Mucosa of stomach (tissue), 1 donor: ENCODE data around the gene CCNJL.

Experiments
- H3K27me3 ChIP-seq: one replicate; pipeline ENCODE4 v1.7.0; 2013; ENCODE audit warnings: mild to moderate bottlenecking, low read length; ENCODE audit not compliant: control insufficient read depth, insufficient read depth
- H3K36me3 ChIP-seq: one replicate; pipeline ENCODE4 v1.7.0; 2013; ENCODE audit warnings: low read length; ENCODE audit not compliant: control insufficient read depth, insufficient read depth
- H3K4me1 ChIP-seq: one replicate; pipeline ENCODE4 v1.7.0; 2013; ENCODE audit warnings: mild to moderate bottlenecking, low read length; ENCODE audit not compliant: control insufficient read depth, insufficient read depth
- H3K4me3 ChIP-seq: one replicate; pipeline ENCODE4 v1.7.0; 2013; ENCODE audit warnings: low read length
- H3K9ac ChIP-seq: one replicate; pipeline ENCODE4 v1.7.0; 2013; ENCODE audit warnings: mild to moderate bottlenecking, low read length, moderate library complexity
- H3K9me3 ChIP-seq: one replicate; pipeline ENCODE4 v1.7.0; 2013; ENCODE audit warnings: mild to moderate bottlenecking, low read length, moderate library complexity; ENCODE audit not compliant: control insufficient read depth
- donor health status: Pancreatic carcinoma.

The CCNJL gene

DNA sequence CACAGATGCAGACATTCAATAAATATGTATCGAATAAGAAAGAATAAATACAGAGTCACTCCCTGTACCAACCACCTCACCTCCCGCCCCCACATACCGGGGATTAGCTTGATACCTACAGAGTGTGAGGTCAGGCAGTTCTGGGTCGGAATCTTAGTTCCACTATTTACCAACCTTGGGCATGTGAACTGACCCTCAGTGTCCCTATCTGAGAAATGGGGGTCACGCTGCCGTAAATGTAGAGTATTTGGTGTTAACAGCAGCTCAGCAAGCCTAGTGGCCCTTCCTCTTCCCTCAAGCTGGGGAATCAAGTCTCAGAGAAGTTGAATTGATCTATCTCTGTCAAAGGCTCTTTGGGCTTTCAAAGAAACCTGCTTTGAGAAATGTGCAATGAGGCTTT lies 25.4 kb downstream of the CCNJL start:
- no peaks in the 10 kb centered on the region for H3K27me3 ChIP-seq
- H3K9ac ChIP-seq = no peak overlapping the region
- H3K4me3 ChIP-seq = no peak overlapping the region

DNA sequence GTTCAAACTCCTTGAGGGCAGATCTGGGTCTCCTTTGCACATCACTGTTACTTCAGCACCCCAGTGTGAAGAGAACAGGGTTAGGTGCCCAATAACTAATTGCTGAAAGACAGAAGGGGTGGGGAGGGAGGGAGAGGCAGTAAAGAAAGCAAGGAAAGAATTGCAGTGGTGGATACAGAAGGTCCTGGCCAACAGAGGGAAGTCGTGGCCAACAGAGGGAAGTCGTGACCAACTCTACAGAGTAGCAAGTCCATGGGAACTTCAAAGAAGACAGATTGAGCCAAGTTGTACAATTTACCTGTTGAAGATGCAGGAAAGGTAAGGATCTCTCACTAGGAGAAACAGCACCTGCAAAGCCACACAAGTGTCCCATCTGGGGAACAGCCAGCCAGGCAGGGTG lies 27.0 kb downstream of the CCNJL start:
- H3K36me3 ChIP-seq = no peaks in the 10 kb centered on the region
- peaks cover 11% of the 10 kb centered on the region for H3K4me1 ChIP-seq
- H3K9ac ChIP-seq = no peak overlapping the region
- no peak overlapping the region for H3K4me3 ChIP-seq
- H3K27me3 ChIP-seq = no peaks in the 10 kb centered on the region
- no peaks in the 10 kb centered on the region for H3K9me3 ChIP-seq

More for the DNA sequence above, 25.4 kb downstream of the CCNJL start:
- Histone ChIP-seq H3K4me1 (peaks cover 11% of the 10 kb centered on the region), H3K9me3 (no peaks in the 10 kb centered on the region), H3K36me3 (no peaks in the 10 kb centered on the region)

DNA sequence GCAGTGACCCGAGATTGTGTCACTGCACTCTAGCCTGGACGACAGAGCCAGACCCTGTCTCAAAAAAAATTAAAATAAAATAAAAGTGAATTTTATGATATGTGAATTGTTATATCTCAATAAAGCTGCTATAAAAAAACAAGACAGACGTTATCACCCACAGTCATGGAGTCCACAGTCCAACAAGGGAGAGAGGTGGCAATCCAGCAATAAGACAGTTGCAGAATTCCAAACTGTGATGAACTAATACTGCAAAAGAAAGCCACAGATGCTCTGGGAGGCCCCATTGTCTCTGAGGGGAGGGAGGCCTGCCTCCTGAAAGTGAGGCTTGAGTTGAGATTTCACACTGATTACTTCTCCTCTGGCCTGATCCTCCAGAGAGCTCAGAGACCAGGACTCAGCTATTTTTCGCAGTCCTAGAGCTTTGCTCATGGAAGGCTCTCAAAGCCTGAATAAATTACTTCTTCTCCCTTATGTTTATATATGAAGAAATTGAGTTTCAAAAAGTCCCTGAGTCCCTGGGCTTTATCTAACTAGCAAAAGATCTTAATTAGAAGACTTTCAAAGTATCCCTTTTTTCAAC lies 28.0 kb downstream of the CCNJL start:
- Histone ChIP-seq H3K4me3 (no peak overlapping the region), H3K36me3 (no peaks in the 10 kb centered on the region), H3K9me3 (no peaks in the 10 kb centered on the region), H3K4me1 (peaks cover 11% of the 10 kb centered on the region), H3K9ac (no peak overlapping the region), H3K27me3 (no peaks in the 10 kb centered on the region)

DNA sequence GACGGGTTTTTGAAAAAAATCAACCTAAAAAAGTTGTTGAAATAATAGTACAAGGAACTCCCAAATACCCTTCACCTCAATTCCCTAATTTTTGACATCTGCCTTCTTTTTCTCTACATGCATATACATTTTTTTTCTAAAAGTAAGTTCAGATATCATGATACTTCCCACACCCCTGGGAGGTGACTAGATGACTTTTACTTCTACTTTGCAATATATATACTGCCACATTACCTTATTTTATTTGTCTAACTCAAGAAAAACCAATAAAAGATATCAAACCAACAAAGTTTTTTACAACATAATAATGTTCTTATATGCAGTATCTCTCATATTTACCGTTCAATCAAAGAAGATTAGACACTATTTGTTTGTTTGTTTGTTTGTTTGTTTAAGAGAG lies 31.1 kb downstream of the CCNJL start:
- H3K27me3 ChIP-seq = no peaks in the 10 kb centered on the region
- H3K36me3 ChIP-seq = no peaks in the 10 kb centered on the region
- H3K9me3 ChIP-seq = no peaks in the 10 kb centered on the region
- no peak overlapping the region for H3K9ac ChIP-seq
- H3K4me3 ChIP-seq = no peak overlapping the region
- no peaks in the 10 kb centered on the region for H3K4me1 ChIP-seq

DNA sequence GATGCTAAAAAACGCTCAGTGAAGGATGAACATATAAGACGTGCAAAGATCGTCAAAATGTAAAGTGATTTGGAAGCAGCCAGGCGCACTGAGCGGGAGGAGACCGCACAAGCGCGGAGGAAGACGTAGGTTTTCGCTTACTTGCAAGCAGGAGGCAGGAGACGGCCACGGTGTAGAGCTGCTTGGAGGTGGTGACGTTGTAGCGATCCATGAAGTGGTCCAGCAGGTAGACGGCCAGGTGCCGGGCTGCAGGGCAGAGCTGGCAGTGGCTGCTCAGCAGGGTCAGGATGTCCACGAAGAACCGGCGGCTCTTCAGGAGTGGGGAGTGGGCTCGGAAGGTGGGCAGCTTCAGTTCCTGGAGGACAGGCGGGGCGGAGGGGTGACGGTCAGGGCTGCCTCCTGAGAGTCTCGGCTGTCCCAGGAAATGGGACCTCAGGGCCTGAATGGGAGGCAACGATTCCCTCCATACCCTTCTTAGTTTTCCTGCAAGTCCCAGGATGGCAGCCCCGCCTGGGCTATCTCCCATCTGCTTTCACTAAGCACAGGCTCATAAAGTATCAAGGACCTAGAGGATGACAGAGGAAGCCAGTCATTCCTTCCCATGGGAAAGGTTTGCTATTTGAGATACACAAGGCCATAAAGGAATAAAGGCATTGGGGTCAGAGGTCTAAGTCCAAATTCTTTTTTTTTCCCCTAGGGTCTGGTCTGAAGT lies 31.8 kb downstream of the CCNJL start:
- Histone ChIP-seq H3K9me3 (no peaks in the 10 kb centered on the region), H3K9ac (no peak overlapping the region), H3K27me3 (no peaks in the 10 kb centered on the region), H3K4me3 (no peak overlapping the region), H3K4me1 (no peaks in the 10 kb centered on the region), H3K36me3 (no peaks in the 10 kb centered on the region)

DNA sequence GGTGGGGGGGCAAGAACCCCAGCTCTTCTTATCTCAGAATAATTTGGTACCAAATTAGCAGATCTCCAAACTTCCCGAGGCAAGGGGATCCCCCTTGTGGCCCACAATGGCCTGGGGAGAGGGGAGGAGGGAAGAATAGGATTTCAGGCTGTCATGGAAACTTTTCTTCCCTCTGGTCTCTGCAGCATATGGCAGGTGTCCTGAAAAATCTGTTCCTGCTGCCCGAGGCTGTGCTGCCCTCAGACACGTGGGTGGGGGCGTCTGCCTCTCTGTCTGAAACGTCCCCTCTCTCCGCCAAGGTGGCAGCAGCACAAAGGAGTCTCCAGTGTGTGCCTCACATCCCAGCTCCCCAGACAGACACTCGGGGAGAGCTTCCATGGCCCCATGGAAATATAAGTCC lies 34.0 kb downstream of the CCNJL start:
- Histone ChIP-seq H3K9ac (no peak overlapping the region), H3K9me3 (no peaks in the 10 kb centered on the region), H3K4me1 (no peaks in the 10 kb centered on the region), H3K4me3 (no peak overlapping the region), H3K27me3 (no peaks in the 10 kb centered on the region), H3K36me3 (no peaks in the 10 kb centered on the region)

DNA sequence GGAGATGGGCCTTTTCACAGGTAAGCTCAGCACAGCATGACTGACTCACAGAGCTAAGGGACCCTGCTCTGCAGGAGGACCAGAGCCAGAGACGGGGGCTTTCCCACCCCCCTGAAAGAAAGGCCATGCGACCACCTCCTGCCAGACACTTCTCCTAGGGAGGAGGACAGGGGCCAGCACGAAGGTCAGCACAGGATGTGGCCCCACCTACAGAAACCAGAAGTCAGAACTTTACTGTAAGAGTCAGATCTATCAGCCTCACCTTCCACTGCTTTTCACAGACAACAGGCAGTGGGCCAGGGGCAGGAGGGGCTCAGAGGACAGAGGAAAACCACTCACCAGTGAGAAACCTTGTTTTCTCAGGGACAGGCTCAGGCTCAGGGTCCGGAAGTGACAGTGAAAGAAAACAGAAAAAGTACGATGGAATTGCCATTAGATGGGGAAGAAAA lies 37.9 kb downstream of the CCNJL start:
- Histone ChIP-seq H3K27me3 (no peaks in the 10 kb centered on the region), H3K36me3 (no peaks in the 10 kb centered on the region), H3K9me3 (no peaks in the 10 kb centered on the region), H3K4me1 (peaks cover 4% of the 10 kb centered on the region), H3K9ac (no peak overlapping the region), H3K4me3 (no peak overlapping the region)

DNA sequence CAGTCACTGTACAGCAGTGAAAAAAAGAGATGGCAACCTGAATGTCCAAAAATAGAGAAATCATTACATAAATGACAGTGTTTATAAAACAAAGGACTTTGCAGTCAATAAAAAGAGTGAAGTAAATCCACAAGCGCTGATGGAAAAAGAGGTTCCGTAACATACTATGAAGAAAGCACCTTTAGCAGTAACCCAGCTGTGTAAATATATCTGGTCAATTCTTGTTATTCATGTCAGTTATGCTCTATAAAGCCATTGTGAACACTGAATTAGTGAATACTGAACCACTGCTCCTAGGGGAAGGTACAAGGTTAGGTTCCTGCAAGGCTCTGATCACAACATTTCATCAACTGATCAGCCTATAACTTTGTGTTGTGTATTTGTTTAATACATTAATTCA lies 39.5 kb downstream of the CCNJL start:
- no peak overlapping the region for H3K9ac ChIP-seq
- no peaks in the 10 kb centered on the region for H3K9me3 ChIP-seq
- H3K4me3 ChIP-seq = no peak overlapping the region
- H3K36me3 ChIP-seq = no peaks in the 10 kb centered on the region
- H3K4me1 ChIP-seq = peaks cover 4% of the 10 kb centered on the region
- no peaks in the 10 kb centered on the region for H3K27me3 ChIP-seq

DNA sequence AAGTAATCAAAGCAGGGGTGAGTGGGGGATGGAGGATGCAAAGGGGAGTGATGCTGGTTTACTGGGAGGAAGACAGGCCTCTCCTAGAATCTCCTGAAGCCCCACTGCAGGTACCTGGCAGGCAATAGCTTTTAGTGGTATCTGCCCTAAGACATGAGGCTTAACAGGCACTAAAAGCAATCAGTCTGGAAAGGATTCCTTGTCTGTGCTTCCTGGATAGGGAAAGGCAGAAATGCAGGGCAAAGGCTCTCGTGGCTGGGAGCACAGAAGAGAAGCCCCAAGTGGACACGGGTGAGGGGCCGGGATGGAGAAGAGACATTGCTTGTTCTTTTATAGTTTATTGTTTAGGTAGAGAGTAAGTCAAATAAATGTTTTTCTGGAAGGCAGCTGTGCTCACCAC lies 40.1 kb downstream of the CCNJL start:
- Histone ChIP-seq H3K27me3 (no peaks in the 10 kb centered on the region), H3K9me3 (no peaks in the 10 kb centered on the region), H3K4me1 (peaks cover 4% of the 10 kb centered on the region), H3K4me3 (no peak overlapping the region), H3K36me3 (no peaks in the 10 kb centered on the region), H3K9ac (no peak overlapping the region)

DNA sequence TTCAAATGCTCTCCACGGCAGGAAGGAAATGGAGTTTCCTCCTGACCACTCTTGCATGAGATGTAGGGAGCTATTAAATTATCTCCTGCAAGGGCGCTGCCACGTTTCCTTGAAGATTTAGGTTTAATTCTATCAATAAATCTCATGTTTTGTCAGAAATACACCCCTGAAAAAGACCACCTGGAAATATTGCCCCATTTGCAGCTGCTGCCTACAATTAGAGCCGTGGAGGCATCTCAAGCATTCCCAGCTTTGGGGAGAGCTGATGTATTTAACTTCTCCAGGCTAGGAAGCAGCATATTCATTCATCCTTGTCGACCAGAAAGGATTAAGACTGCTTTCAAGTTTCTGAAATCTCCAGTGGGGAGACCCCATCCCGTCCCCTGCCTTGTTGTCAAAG lies 40.5 kb downstream of the CCNJL start:
- H3K27me3 ChIP-seq = no peaks in the 10 kb centered on the region
- no peak overlapping the region for H3K9ac ChIP-seq

DNA sequence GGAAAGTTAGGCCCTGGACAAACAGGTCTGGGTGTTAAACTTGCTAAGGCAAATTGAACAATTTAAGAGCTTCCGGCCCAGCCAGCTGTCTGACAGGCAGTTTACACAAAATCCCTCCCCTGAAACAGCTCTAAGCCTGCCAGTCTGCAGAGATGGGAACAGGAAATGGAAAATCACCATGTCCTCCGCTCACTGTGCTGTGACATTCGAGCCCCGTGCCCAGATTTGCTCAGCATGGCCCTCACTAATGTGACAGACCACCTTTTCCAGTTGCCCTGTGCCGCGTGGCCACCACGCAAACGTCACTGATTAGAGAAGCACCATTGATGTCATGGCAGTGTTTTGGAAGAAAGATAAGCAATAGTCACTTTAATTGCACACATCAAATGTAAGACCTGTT lies 41.0 kb downstream of the CCNJL start:
- no peaks in the 10 kb centered on the region for H3K27me3 ChIP-seq
- H3K9ac ChIP-seq = no peak overlapping the region
- H3K36me3 ChIP-seq = no peaks in the 10 kb centered on the region
- peaks cover 4% of the 10 kb centered on the region for H3K4me1 ChIP-seq
- no peak overlapping the region for H3K4me3 ChIP-seq
- H3K9me3 ChIP-seq = no peaks in the 10 kb centered on the region

More for the DNA sequence above, 40.5 kb downstream of the CCNJL start:
- H3K9me3 ChIP-seq = no peaks in the 10 kb centered on the region
- H3K4me3 ChIP-seq = no peak overlapping the region
- no peaks in the 10 kb centered on the region for H3K36me3 ChIP-seq
- H3K4me1 ChIP-seq = peaks cover 4% of the 10 kb centered on the region

DNA sequence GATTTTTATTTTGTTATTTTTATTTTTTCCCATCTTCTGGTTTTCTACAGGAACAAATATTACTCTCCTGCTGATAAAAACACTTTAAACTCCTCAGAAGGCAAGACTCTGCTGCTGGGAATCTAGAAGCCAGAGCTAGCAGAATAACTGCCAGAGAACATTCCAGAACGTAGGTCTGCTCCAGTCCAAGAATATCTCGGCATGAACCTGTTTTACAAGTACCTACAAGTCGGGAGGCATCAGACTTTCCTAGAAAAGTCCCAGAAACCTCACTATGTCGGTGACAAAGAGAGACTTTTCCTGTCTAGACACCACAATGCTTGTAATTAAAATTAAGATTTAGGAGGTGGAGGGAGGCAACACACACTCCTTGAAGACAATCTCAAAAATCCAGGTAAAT lies 41.7 kb downstream of the CCNJL start:
- no peak overlapping the region for H3K9ac ChIP-seq
- H3K36me3 ChIP-seq = no peaks in the 10 kb centered on the region
- H3K4me1 ChIP-seq = peaks cover 4% of the 10 kb centered on the region
- no peaks in the 10 kb centered on the region for H3K27me3 ChIP-seq
- H3K9me3 ChIP-seq = no peaks in the 10 kb centered on the region
- H3K4me3 ChIP-seq = no peak overlapping the region
